Stomach (tissue), 9 donors: ENCODE results near the gene TMEM121B. TPM values are rescaled to one million over a fixed set of nuclear protein-coding genes. Genes with fewer than 3 reads are reported as not detected.
A peak's percentile ranks its signal among the peaks of the same experiment; 100 is the strongest.

ENCODE experiments used
- DNase-seq, 2 donors: peaks; one replicate each; pipeline versions ENCODE4 v3.0.0 to v3.0.0-alpha.2; 2013 to 2019
- H3K27ac ChIP-seq, 5 donors: fragments of 200-600 bp in 4 of 5; sonication (generic) in 4 of 5; one replicate each; pipeline ENCODE4 v1.5.1; 2013 to 2019; ENCODE audit warnings: mild to moderate bottlenecking in 1 of 5, moderate library complexity in 1 of 5
- H3K27me3 ChIP-seq, 3 donors: fragments of 200-600 bp; sonication (generic); one replicate each; pipeline ENCODE4 v1.5.1; 2017 to 2019; ENCODE audit warnings: mixed run types in 1 of 3
- H3K36me3 ChIP-seq, 4 donors: fragments of 200-600 bp; sonication (generic); 1 replicate in 3 of 4; 2 replicates in 1 of 4; pipeline ENCODE4 v1.5.1; 2016 to 2019
- H3K4me1 ChIP-seq, 4 donors: fragments of 200-600 bp; sonication (generic); one replicate each; pipeline ENCODE4 v1.5.1; 2016 to 2019
- H3K4me3 ChIP-seq, 4 donors: fragments of 200-600 bp; sonication (generic) in 3 of 4; one replicate each; pipeline ENCODE4 v1.5.1; 2016 to 2019; ENCODE audit warnings: mild to moderate bottlenecking in 1 of 4
- H3K9me3 ChIP-seq, 4 donors: fragments of 200-600 bp; sonication (generic); one replicate each; pipeline ENCODE4 v1.5.1; 2016 to 2019
- EP300 ChIP-seq: sonication (generic); formaldehyde crosslinking; IDR thresholded peaks from one replicate; pipeline ENCODE4 v1.6.1; 2017; ENCODE audit warnings: antibody characterized with exemption
- POLR2A ChIP-seq, 4 donors: fragments of 450-650 bp; IDR thresholded peaks; one replicate each; pipeline ENCODE4 v1.6.1; 2016; ENCODE audit warnings: antibody characterized with exemption in 4 of 4, control low read depth in 2 of 4, mild to moderate bottlenecking in 1 of 4, moderate library complexity in 1 of 4
- POLR2AphosphoS5 ChIP-seq, 3 donors: sonication (generic); formaldehyde crosslinking; IDR thresholded peaks; one replicate each; pipeline ENCODE4 v1.6.1; 2016; ENCODE audit warnings: antibody characterized with exemption in 3 of 3
- WGBS, 5 donors: extraction: QIAGEN DNeasy Blood & Tissue Kit in 3 of 5; methylation state at CpG; one replicate each; pipeline versions ENCODE4 v1.1.5 to v1.1.7; 2013 to 2018; 5-methylcytosine and 5-hydroxymethylcytosine counted together
- intact Hi-C: fragments of 100-400 bp; cut with DNase I; formaldehyde crosslinking; loops from one replicate; pipeline ENCODE4 v1.15.1; 2023; ENCODE audit warnings: low total_unique reads
- polyA plus RNA-seq, 3 donors: library from polyadenylated mRNA; stranded (reverse); fragments of 200-250 nt; gene quantifications; one replicate each; pipeline ENCODE4 v1.2.3, GENCODE V29; 2013
- total RNA-seq, 5 donors: library from RNA; depleted of rRNA; stranded (reverse); fragments of >200 nt; gene quantifications; one replicate each; pipeline versions ENCODE4 v1.1.0 to v1.2.3, GENCODE V29; 2014 to 2016
- TF ChIP-seq, protein P1 (sequence below), 7 experiments: fragments of 450-650 bp in 4 of 7; fragments of 200-600 bp in 3 of 7; sonication (generic) in 3 of 7; IDR thresholded peaks; one replicate each; pipeline ENCODE4 v1.5.1; 2016 to 2019; ENCODE audit warnings: antibody characterized with exemption in 7 of 7, control low read depth in 2 of 7, mild to moderate bottlenecking in 1 of 7
- donor health status: healthy with polysubstance abuse.
- donor health status: Bipolar disorder and iron deficiency.
- donor health status: healthy.

The TMEM121B gene
- total and polyA plus RNA-seq, 8 donors: 0.08 to 0.45 (median 0.25) TPM; not detected in 4

DNA sequence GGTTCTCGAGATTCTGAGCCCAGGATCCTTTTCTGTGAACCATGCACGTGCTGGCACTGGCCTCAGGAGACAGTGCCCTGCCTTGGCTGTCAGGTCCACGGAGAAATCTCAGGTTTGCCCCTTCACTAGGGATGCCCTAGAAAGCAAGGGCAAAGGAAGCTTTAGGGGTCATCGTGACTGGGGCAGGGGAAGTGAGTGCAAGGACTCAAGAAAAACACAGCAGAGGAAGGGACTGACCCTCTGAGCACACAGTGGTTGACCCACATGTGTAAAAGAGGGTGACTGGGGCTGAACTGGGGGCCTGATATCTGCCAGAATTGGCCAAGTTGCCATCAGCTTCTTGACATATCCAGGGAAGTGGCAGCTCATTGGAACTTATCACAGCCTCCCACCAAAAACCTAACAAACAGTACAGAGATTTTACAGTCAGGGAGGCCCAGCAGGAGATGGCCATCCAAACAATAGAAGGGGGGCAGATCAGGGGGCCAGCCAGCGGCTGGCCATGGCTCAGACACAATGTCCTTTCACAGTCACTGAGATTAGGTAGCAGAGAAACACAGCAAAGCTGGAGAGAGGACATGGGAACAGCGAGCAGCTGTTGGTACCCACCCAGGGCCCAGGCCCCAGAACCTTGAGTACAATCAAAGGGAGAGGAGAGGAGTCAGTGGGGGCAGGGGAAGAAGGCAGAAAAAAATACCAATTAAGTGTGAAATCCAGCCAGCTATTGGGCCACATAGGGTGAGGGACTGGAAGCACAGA is 4.4 kb downstream of the TMEM121B start:
- H3K9me3 ChIP-seq: peaks cover 0 to 4% (median 0%) of the 10 kb centered on the region in 4 donors
- no peak for DNase-seq
- WGBS, 5 donors: 33 to 48% (median 43%) methylated on average over 6 of the region's 6 CpGs
- peaks cover 4 to 38% (median 24%) of the 10 kb centered on the region in 3 donors for H3K27me3 ChIP-seq
- H3K27ac ChIP-seq: peak overlapping the region in 1 of 5 donors; percentile 36
- no peak overlapping the region for H3K4me3 ChIP-seq
- TF ChIP-seq POLR2A (IDR thresholded peaks at IDR 0.05): no peak
- TF ChIP-seq, protein P1, sequence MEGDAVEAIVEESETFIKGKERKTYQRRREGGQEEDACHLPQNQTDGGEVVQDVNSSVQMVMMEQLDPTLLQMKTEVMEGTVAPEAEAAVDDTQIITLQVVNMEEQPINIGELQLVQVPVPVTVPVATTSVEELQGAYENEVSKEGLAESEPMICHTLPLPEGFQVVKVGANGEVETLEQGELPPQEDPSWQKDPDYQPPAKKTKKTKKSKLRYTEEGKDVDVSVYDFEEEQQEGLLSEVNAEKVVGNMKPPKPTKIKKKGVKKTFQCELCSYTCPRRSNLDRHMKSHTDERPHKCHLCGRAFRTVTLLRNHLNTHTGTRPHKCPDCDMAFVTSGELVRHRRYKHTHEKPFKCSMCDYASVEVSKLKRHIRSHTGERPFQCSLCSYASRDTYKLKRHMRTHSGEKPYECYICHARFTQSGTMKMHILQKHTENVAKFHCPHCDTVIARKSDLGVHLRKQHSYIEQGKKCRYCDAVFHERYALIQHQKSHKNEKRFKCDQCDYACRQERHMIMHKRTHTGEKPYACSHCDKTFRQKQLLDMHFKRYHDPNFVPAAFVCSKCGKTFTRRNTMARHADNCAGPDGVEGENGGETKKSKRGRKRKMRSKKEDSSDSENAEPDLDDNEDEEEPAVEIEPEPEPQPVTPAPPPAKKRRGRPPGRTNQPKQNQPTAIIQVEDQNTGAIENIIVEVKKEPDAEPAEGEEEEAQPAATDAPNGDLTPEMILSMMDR (IDR thresholded peaks at IDR 0.05): no peak
- TF ChIP-seq EP300: no peak
- no peak for TF ChIP-seq POLR2AphosphoS5 (IDR thresholded peaks at IDR 0.05)
- intact Hi-C loops: no loop called here
- H3K4me1 ChIP-seq: peaks cover 12 to 50% (median 18%) of the 10 kb centered on the region in 4 donors
- H3K36me3 ChIP-seq: no peaks in the 10 kb centered on the region

DNA sequence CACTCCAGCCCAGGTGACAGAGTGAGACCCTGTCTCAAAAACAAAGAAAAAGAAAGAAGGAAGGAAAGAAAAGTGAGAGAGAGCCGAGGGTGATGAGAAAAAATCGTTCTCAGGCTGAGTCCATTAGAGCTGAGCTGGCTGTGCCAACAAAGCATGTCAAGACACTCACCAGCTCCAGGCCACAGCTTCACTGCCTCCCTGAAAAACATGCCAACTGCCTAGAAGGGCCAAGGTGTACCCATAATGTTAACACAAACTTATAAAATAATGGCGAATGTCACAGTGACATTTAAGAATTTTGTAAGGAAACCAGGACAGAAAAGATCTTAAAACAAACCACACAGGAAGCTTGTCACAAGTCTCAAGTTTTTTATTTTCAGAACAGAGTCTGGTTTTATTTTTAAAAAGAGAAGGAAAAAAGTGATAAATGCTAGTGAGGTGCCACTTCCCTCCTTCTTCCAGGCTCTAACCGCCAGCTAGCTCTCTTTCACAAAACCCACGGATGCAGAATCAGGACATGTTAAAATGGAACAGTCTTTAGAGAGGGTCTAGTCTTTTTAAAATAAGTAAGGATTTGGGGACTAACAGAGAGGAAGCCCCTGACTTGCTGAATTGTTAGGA is 5.1 kb downstream of the TMEM121B start:
- H3K4me3 ChIP-seq: no peak overlapping the region
- 56 to 69% (median 60%) methylated on average over 5 of the region's 5 CpGs for WGBS, 5 donors
- peaks cover 4 to 31% (median 17%) of the 10 kb centered on the region in 3 donors for H3K27me3 ChIP-seq
- H3K9me3 ChIP-seq: peaks cover 0 to 4% (median 0%) of the 10 kb centered on the region in 4 donors
- peaks cover 5 to 43% (median 11%) of the 10 kb centered on the region in 4 donors for H3K4me1 ChIP-seq
- TF ChIP-seq POLR2AphosphoS5 (IDR thresholded peaks at IDR 0.05) (no peak), POLR2A (IDR thresholded peaks at IDR 0.05) (no peak), EP300 (no peak)
- TF ChIP-seq, protein P1 (IDR thresholded peaks at IDR 0.05): no peak
- no peak for DNase-seq
- peaks cover 0 to 2% (median under 1%) of the 10 kb centered on the region in 4 donors for H3K36me3 ChIP-seq
- intact Hi-C loops: no loop called here
- no peak overlapping the region for H3K27ac ChIP-seq

DNA sequence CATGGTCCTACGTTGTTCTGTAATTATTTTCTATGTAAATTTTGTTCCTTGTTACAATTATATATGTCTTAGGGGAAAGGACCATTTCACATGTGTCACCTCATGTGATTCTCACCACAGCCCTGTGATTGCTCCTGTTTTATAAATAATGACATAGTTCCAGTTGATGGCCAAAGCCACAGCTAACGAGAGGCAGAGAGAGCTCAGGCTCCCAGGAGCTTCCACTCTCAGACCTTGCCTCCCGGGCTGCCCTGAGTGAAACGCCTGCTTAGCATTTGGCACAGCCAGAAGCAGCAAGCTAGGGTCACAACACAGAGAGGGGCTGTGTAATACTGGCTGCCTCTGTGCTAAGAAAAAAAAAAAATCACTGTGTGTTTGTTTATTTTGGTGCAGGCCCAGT is 5.9 kb downstream of the TMEM121B start:
- Histone ChIP-seq H3K9me3 (peaks cover 0 to 4% (median 0%) of the 10 kb centered on the region in 4 donors), H3K36me3 (peaks cover 0 to 9% (median 8%) of the 10 kb centered on the region in 4 donors), H3K4me3 (no peak overlapping the region), H3K27me3 (peaks cover 4 to 23% (median 11%) of the 10 kb centered on the region in 3 donors), H3K27ac (no peak overlapping the region), H3K4me1 (peaks cover 0 to 38% (median 5%) of the 10 kb centered on the region in 4 donors)
- 52 to 72% (median 53%) methylated on average over 4 of the region's 4 CpGs for WGBS, 5 donors
- intact Hi-C loops: no loop called here
- DNase-seq: no peak
- TF ChIP-seq, protein P1 (IDR thresholded peaks at IDR 0.05): no peak
- TF ChIP-seq POLR2AphosphoS5 (IDR thresholded peaks at IDR 0.05) (no peak), EP300 (no peak), POLR2A (IDR thresholded peaks at IDR 0.05) (no peak)

DNA sequence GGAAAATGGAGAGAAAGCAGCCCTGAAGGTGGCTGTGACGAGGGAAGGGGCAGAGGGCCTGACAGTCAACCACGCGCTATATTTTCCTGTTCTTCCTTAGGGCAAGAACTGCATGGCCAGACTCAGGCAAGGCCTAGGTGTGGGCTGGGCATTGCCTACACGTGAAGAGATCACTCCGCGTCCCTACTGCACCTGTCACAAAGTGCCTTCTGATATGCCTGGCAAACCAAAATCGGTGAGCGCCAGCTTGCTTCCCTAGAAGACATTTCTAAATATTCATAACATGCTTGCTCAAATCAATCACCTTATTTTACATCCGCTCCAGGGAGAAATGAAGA is 6.3 kb downstream of the TMEM121B start:
- H3K27me3 ChIP-seq: peaks cover 4 to 20% (median 7%) of the 10 kb centered on the region in 3 donors
- H3K4me1 ChIP-seq: peaks cover 0 to 36% (median 4%) of the 10 kb centered on the region in 4 donors
- H3K4me3 ChIP-seq: no peak overlapping the region
- no peak for DNase-seq
- no peak overlapping the region for H3K27ac ChIP-seq
- H3K36me3 ChIP-seq: peaks cover 0 to 13% (median 12%) of the 10 kb centered on the region in 4 donors
- peaks cover 0 to 4% (median 0%) of the 10 kb centered on the region in 4 donors for H3K9me3 ChIP-seq
- intact Hi-C loops: no loop called here
- TF ChIP-seq POLR2A (IDR thresholded peaks at IDR 0.05) (no peak), POLR2AphosphoS5 (IDR thresholded peaks at IDR 0.05) (no peak), EP300 (no peak)
- TF ChIP-seq, protein P1 (IDR thresholded peaks at IDR 0.05): no peak
- WGBS, 5 donors: 82 to 93% (median 89%) methylated on average over 9 of the region's 9 CpGs
